NCI-H1436 (cell line): ENCODE data around the gene PIP4K2A.
"Not testable (repeated sequence)": the region's sequence is repeated elsewhere in the genome, so short reads cannot be mapped to it uniquely, and the experiment has no call there.

Source experiments
- DNase-seq: peaks from one replicate; lab custom pipeline; 2025; lab: John Stamatoyannopoulos, UW

Gene PIP4K2A

GRCh38 chr10:22719406-22720042 lies 5.1 kb upstream of the PIP4K2A start:
- no peak for DNase-seq

- DNase-seq = not testable (repeated sequence)
These were observed 4.3 kb upstream of the PIP4K2A start for GRCh38 chr10:22718659-22719058.

- DNase-seq = no peak
These were observed 3.4 kb upstream of the PIP4K2A start for GRCh38 chr10:22717728-22718127.

- no peak for DNase-seq
These were observed 2.6 kb upstream of the PIP4K2A start for GRCh38 chr10:22716943-22717342.

- no peak for DNase-seq
These were observed 880 bp upstream of the PIP4K2A start for GRCh38 chr10:22715290-22715625.

- no peak for DNase-seq
These were observed 412 bp downstream of the PIP4K2A start for GRCh38 chr10:22713853-22714478.

- DNase-seq = no peak
These were observed 1.2 kb downstream of the PIP4K2A start for GRCh38 chr10:22712956-22713852.

- no peak for DNase-seq
These were observed 2.0 kb downstream of the PIP4K2A start for GRCh38 chr10:22712211-22712955.

- no peak for DNase-seq
These were observed 3.0 kb downstream of the PIP4K2A start for GRCh38 chr10:22711373-22711772.

GRCh38 chr10:22710139-22710745 lies 4.1 kb downstream of the PIP4K2A start:
- no peak for DNase-seq

GRCh38 chr10:22708772-22709171 lies 5.6 kb downstream of the PIP4K2A start:
- DNase-seq = no peak

- DNase-seq = no peak
These were observed 8.9 kb downstream of the PIP4K2A start for GRCh38 chr10:22705527-22705926.

GRCh38 chr10:22704942-22705341 lies 9.4 kb downstream of the PIP4K2A start:
- no peak for DNase-seq

GRCh38 chr10:22704471-22704911 lies 9.9 kb downstream of the PIP4K2A start:
- DNase-seq = no peak

- no peak for DNase-seq
These were observed 12.0 kb downstream of the PIP4K2A start for GRCh38 chr10:22702348-22702747.

GRCh38 chr10:22701132-22701826 lies 13.1 kb downstream of the PIP4K2A start:
- DNase-seq = no peak

- no peak for DNase-seq
These were observed 13.9 kb downstream of the PIP4K2A start for GRCh38 chr10:22700489-22700888.

- DNase-seq = no peak
These were observed 14.4 kb downstream of the PIP4K2A start for GRCh38 chr10:22699976-22700375.

GRCh38 chr10:22698941-22699440 lies 15.4 kb downstream of the PIP4K2A start:
- no peak for DNase-seq

GRCh38 chr10:22697800-22698199 lies 16.6 kb downstream of the PIP4K2A start:
- DNase-seq = no peak

- DNase-seq = no peak
These were observed 17.3 kb downstream of the PIP4K2A start for GRCh38 chr10:22697101-22697500.
